Right cardiac atrium (tissue), 5 donors: Measurements from ENCODE around the gene CATSPERB. TPM values are rescaled to one million over a fixed set of nuclear protein-coding genes. Genes with fewer than 3 reads are reported as not detected.
"Not testable (repeated sequence)": the region's sequence is repeated elsewhere in the genome, so short reads cannot be mapped to it uniquely, and the experiment has no call there.

Experiments used
- ATAC-seq, 2 donors: fragments of 200-7000 bp; cut with Tn5 transposase; one replicate each; pipeline versions ENCODE4 v1.8.0 to v1.9.1; 2020; ENCODE audit warnings: moderate library complexity in 2 of 2, mild to moderate bottlenecking in 1 of 2
- DNase-seq, 3 donors: peaks; one replicate each; pipeline ENCODE4 v3.0.0-alpha.2; 2020
- H3K27ac ChIP-seq: one replicate; pipeline ENCODE4 v1.5.1; 2013; ENCODE audit warnings: mild to moderate bottlenecking, low read length, control low read depth, moderate library complexity
- H3K27me3 ChIP-seq: one replicate; pipeline ENCODE4 v1.6.1; 2013; ENCODE audit not compliant: control insufficient read depth, insufficient read depth
- H3K4me1 ChIP-seq: one replicate; pipeline ENCODE4 v1.6.1; 2013; ENCODE audit warnings: low read length; ENCODE audit not compliant: control insufficient read depth, insufficient read depth
- H3K4me3 ChIP-seq: one replicate; pipeline ENCODE4 v1.5.1; 2013; ENCODE audit warnings: low read length, control low read depth
- H3K9me3 ChIP-seq: one replicate; pipeline ENCODE4 v1.6.1; 2013; ENCODE audit warnings: low read length; ENCODE audit not compliant: control insufficient read depth
- whole genome bisulfite sequencing: extraction: QIAGEN DNeasy Blood & Tissue Kit; methylation state at CpG from one replicate; pipeline ENCODE4 v1.1.7; 2013; 5-methylcytosine and 5-hydroxymethylcytosine counted together
- intact Hi-C, 4 donors: fragments of 100-400 bp; cut with DNase I; formaldehyde crosslinking; loops; one replicate each; pipeline versions ENCODE4 v1.11.0 to v1.14.0; 2022 to 2023
- polyA plus RNA-seq: library from polyadenylated mRNA; stranded (reverse); fragments of 200-250 nt; gene quantifications from one replicate; pipeline ENCODE4 v1.2.3, GENCODE V29; 2013
- total RNA-seq, 4 donors: library from RNA; stranded (reverse); fragmentation: NEBNext Ultra II Directional; extraction: Animal tissue kit (Norgen Biotek cat#: 25700); gene quantifications; one replicate each; pipeline ENCODE4 v1.2.1, GENCODE V29; 2021
- donor health status: healthy with polysubstance abuse.
- donor health status: DM: no; HTN: yes; CAD: no.
- donor health status: DM: no; HTN: no; CAD: no.
- donor health status: DM: no; HTN: yes; CAD: no; lungs with severe emphysema.
- donor health status: DM: yes; HTN: yes; CAD: no.

The CATSPERB gene
- total and polyA plus RNA-seq, 5 donors: 0.48 to 3.2 (median 1.5) TPM

DNA sequence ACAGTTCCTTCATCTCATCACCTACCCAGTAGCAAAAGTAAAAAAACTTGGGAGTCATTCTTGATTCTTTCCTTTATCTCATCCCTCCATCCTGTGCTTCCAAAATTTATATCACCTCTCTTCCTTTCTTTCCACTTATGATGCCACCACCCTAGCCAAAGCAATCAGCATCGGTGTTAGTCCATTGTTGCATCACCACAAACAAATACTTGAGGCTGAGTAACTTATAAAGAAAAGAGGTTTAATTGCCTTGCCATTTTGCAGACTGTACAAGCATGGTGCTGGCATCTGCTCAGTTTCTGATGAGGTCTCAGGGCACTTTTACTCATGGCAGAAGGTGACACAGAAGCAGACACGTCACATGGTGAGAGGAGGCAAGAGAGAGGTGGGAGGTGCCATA lies 19.8 kb upstream of the CATSPERB start:
- 82% methylated on average over 2 of the region's 2 CpGs for WGBS
- Histone ChIP-seq H3K27ac (no peak overlapping the region), H3K27me3 (no peaks in the 10 kb centered on the region), H3K9me3 (no peaks in the 10 kb centered on the region), H3K4me1 (no peaks in the 10 kb centered on the region), H3K4me3 (no peak overlapping the region)
- intact Hi-C loops: no loop called here
- DNase-seq: no peak
- ATAC-seq: no peak

DNA sequence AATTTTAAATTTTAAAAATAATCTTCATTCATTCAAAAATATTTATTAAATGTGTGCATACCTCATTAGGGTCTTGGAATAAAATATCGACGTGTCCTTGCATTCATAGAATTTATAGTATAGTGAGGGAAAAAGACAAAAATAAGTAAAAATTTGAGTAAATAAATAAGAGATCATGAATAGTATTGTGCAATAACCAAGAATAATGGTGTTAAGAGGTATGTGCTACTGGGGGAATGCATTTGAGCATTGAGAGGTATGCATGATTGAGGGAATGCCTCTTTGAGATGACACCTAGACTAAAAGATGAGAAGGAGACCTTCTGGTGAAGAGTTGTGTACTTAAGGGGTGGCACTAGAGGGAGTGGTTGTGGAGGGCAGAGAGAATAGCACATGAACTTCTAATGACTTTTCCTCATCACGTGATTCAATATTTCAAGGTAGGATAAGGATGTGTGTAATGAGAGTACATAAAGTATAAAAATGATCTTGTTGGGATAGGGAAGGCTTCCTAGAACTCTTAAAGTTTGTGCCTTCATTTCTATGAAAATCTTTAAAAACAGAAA lies 18.8 kb upstream of the CATSPERB start:
- intact Hi-C loops: no loop called here
- ATAC-seq (no peak), DNase-seq (no peak)
- no peak overlapping the region for H3K4me3 ChIP-seq
- H3K27me3 ChIP-seq: no peaks in the 10 kb centered on the region
- H3K9me3 ChIP-seq: no peaks in the 10 kb centered on the region
- no peak overlapping the region for H3K27ac ChIP-seq
- H3K4me1 ChIP-seq: no peaks in the 10 kb centered on the region
- 92% methylated on average over 3 of the region's 3 CpGs for WGBS

DNA sequence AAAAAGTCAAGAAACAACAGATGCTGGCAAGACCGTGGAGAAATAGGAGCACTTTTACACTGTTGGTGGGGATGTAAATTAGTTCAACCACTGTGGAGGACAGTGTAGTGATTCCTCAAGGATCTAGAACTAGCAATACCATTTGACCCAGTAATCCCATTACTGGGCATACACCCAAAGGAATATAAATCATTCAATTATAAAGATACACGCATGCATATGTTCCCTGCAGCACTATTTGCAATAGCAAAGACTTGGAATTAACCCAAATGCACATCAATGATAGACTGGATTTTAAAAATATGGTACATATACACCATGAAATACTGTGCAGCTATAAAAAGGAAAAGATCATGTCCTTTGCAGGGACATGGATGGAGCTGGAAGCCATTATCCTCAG lies 18.0 kb upstream of the CATSPERB start:
- 81% methylated on average over 2 of the region's 2 CpGs for WGBS
- ATAC-seq (no peak), DNase-seq (no peak)
- Histone ChIP-seq H3K9me3 (no peaks in the 10 kb centered on the region), H3K27ac (no peak overlapping the region), H3K4me3 (no peak overlapping the region), H3K4me1 (no peaks in the 10 kb centered on the region), H3K27me3 (no peaks in the 10 kb centered on the region)
- intact Hi-C loops: no loop called here

DNA sequence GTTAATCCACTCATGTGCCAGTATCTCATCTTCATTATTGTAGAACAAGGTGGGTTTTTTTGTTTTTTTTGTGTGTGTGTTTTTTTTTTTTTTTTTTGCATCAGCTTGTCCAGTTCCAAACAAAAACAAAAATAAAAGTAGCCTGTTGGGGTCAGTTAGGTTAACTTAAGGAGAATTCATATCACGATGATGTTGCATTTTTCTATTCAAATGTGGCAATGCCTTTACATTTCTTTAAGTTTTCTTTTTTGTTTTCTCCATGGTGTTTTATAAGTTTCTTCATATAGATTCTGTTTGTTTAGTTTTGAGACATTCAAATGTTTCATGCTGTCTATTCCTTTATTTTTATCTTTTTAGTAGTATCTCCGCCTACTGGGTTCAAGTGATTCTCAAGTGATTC lies 16.2 kb upstream of the CATSPERB start:
- H3K4me1 ChIP-seq: no peaks in the 10 kb centered on the region
- 94% methylated on average over 2 of the region's 2 CpGs for WGBS
- no peaks in the 10 kb centered on the region for H3K9me3 ChIP-seq
- no peak for ATAC-seq
- no peak for DNase-seq
- H3K27ac ChIP-seq: no peak overlapping the region
- H3K27me3 ChIP-seq: no peaks in the 10 kb centered on the region
- no peak overlapping the region for H3K4me3 ChIP-seq
- intact Hi-C loops: no loop called here

DNA sequence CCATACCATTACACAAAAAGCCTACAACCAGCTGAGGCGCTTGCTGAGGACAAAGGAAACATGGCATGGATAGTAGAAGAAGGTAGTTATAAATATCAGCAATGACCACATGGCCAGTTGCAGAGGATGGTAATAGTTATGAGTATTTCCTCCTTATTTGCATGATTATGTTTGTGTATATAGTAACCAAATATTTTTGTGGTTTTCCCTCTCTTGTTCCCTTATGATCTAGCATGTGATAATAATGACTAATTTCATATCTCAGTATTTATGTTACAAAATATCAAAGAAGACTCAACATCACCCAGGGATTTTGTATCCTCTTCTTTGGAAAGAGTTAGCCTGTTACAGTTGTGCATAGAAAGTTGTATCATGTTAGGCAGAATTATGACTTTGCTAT lies 13.5 kb upstream of the CATSPERB start:
- H3K27ac ChIP-seq: no peak overlapping the region
- no peaks in the 10 kb centered on the region for H3K27me3 ChIP-seq
- no peak overlapping the region for H3K4me3 ChIP-seq
- 95% methylated on average over 1 of the region's 1 CpG for WGBS
- DNase-seq (no peak), ATAC-seq (no peak)
- intact Hi-C loops: no loop called here
- H3K9me3 ChIP-seq: no peaks in the 10 kb centered on the region
- no peaks in the 10 kb centered on the region for H3K4me1 ChIP-seq

DNA sequence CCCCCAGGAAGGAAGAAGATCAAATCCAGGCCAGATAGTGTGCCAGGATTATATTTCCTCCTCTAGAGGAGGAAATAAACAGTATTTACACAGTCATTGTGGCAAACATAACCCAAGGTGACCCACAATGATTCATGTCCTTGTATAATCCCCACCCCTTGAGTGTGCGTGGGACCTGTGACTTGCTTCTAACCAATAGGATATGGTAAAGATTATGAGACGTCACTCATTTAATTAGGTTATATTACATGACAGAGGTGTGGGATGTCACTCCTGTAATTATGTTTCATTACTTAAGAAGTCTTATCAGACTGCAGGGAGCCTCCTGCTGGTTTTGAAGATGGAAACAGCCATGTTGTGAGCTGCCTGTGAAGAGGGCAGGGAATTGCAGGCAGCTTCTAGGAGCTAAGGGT lies 12.2 kb upstream of the CATSPERB start:
- ATAC-seq (peak in 1 of 2 donors; percentile 33), DNase-seq (no peak)
- 71% methylated on average over 2 of the region's 2 CpGs for WGBS
- Histone ChIP-seq H3K27me3 (no peaks in the 10 kb centered on the region), H3K4me3 (no peak overlapping the region), H3K4me1 (no peaks in the 10 kb centered on the region), H3K9me3 (no peaks in the 10 kb centered on the region), H3K27ac (no peak overlapping the region)
- intact Hi-C loops: no loop called here

DNA sequence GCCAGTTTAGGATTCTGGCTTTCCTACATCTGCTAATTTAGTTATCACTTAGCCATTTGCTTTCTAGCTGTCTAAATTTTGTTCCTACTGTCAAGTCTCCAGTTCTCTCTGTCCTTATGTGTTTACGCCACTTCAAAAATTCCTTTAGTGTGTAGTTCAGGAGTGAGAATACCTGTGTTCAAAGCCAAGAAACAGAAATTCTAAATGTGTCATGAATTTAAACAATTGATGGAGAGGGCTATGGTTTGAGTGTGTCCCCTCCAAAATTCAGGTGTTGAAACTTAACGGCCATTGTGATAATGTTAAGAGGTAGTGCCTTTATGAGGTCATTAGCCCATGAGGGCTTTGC lies 11.4 kb upstream of the CATSPERB start:
- WGBS: 91% methylated on average over 2 of the region's 2 CpGs
- no peak for DNase-seq
- no peak for ATAC-seq
- Histone ChIP-seq H3K4me3 (no peak overlapping the region), H3K9me3 (no peaks in the 10 kb centered on the region), H3K27me3 (no peaks in the 10 kb centered on the region), H3K27ac (no peak overlapping the region), H3K4me1 (no peaks in the 10 kb centered on the region)
- intact Hi-C loops: no loop called here

DNA sequence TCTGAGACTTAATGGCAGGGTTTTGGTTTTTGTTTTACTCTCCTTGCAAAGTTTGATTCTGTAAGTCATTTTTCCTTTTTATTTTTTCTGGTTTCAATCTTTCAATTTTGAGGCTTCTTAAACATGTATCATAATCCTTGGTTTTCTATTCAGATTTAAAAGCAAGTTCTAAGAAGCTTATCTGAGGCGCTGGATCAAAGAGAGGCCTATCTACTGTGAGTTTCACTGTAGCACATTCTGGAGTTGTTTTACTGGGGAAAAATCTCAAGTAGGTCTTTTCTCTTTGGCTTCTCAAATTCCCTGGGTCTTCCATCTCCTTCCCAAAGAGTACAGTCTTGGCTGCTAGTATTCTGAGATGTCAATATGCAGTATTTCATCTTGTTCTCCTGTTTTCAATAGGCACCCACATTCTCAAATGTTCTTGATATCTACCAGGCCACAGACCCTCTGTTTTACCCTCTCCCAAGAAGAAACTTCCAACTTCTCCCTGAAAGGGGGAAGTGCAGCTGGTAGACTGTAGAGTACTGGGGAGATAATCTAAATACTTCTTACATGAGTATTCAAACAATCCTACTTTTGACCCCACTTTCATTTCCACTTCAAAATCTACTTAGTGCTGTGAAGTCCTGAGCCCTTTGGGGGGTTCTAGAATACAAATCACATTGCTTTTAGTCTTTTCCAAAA lies 10.9 kb upstream of the CATSPERB start:
- no peaks in the 10 kb centered on the region for H3K4me1 ChIP-seq
- WGBS: 78% methylated on average over 1 of the region's 1 CpG
- no peak overlapping the region for H3K4me3 ChIP-seq
- ATAC-seq (no peak), DNase-seq (no peak)
- intact Hi-C loops: no loop called here
- H3K9me3 ChIP-seq: no peaks in the 10 kb centered on the region
- no peaks in the 10 kb centered on the region for H3K27me3 ChIP-seq
- H3K27ac ChIP-seq: no peak overlapping the region

DNA sequence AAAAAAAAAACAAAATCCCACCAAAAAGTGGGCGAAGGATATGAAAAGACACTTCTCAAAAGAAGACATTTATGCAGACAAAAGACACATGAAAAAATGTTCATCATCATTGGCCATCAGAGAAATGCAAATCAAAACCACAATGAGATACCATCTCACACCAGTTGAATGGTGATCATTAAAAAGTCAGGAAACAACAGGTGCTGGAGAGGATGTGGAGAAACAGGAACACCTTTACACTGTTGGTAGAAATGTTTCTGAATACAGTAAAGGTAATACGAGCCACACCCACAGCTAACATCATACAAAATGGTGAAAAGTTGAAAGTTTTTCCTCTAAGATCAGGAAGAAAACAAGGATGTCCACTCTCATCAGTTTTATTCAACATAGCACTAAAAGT lies 8.0 kb upstream of the CATSPERB start:
- not testable (repeated sequence) for H3K27ac ChIP-seq, H3K27me3 ChIP-seq
- WGBS: 84% methylated on average over 2 of the region's 2 CpGs

DNA sequence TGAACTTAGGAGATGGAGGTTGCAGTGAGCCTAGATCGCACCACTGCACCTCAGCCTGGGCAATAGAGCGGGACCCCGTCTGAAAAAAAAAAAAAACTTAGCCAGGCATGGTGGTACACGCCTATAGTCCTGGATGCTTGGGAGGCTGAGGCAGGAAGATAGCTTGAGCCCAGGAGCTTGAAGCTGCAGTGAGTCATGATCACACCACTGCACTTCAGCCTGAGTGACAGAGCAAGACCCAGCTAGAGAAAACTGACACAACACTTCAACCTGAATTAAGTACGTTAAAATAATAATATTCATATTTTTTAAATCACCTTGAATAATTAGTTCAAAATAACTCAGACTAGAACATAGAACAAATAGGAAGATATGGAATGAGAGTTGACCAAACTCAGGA lies 5.7 kb upstream of the CATSPERB start:
- no peak for ATAC-seq
- intact Hi-C loops: no loop called here
- H3K4me3 ChIP-seq: no peak overlapping the region
- H3K27me3 ChIP-seq: no peaks in the 10 kb centered on the region
- WGBS: 92% methylated on average over 5 of the region's 5 CpGs
- no peak for DNase-seq
- no peaks in the 10 kb centered on the region for H3K4me1 ChIP-seq
- no peaks in the 10 kb centered on the region for H3K9me3 ChIP-seq
- H3K27ac ChIP-seq: no peak overlapping the region

More for the DNA sequence above, 8.0 kb upstream of the CATSPERB start:
- DNase-seq, intact Hi-C loops, ATAC-seq, H3K4me1 ChIP-seq, H3K4me3 ChIP-seq, H3K9me3 ChIP-seq: not testable (repeated sequence)

DNA sequence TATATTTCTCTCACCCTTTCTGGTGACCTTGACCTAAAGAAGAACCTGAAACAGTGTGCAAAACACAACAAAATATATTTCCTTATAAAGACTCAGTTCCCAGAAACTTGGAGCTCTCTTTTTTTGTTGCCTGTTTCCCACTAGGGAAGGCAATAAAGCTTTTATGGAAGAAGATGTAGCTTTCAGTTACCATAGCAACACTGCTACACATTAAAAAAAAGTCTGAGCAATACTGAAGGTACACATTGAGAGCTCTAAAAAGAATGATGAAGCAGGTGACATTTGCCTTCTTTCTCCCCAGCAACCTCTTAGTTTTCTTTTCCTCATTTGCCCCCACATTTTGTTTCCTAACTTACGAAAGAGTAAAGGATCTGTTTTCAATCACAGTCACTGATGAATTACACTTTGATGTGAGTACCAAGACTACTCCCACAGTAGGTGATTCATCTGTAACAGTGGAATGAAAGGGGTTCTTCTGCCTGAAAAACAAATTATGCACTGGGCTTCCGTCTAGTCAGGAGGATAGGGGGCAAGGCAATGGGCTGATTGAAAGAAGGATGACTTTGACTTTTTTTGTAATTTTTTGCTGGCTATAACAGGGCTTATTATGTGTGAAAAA lies 1.1 kb upstream of the CATSPERB start:
- no peak overlapping the region for H3K4me3 ChIP-seq
- H3K27me3 ChIP-seq: no peaks in the 10 kb centered on the region
- 40% methylated on average over 2 of the region's 2 CpGs for WGBS
- no peaks in the 10 kb centered on the region for H3K9me3 ChIP-seq
- intact Hi-C loops: no loop called here
- DNase-seq (no peak), ATAC-seq (no peak)
- H3K4me1 ChIP-seq: no peaks in the 10 kb centered on the region
- H3K27ac ChIP-seq: no peak overlapping the region
